AG10803 (cell line): Measurements from ENCODE around the gene ZNF777.

Experiments used
- DNase-seq: peaks from one replicate; pipeline ENCODE4 v3.0.0; 2010; ENCODE audit warnings: low read depth
- H3K4me3 ChIP-seq: 2 replicates; pipeline ENCODE4 v1.5.1; 2011; ENCODE audit warnings: mild to moderate bottlenecking, low read length, control low read depth
- CTCF ChIP-seq: conservative IDR thresholded peaks from 2 replicates; pipeline ENCODE4 v1.5.1; 2011; ENCODE audit warnings: mild to moderate bottlenecking, low read length, control low read depth, inconsistent platforms

Gene ZNF777

GRCh38 chr7:149458235-149458634 is 2.6 kb downstream of the ZNF777 start:
- no peak for DNase-seq
- H3K4me3 ChIP-seq: peak overlapping the region; percentile 26
- no peak for TF ChIP-seq CTCF

DNA sequence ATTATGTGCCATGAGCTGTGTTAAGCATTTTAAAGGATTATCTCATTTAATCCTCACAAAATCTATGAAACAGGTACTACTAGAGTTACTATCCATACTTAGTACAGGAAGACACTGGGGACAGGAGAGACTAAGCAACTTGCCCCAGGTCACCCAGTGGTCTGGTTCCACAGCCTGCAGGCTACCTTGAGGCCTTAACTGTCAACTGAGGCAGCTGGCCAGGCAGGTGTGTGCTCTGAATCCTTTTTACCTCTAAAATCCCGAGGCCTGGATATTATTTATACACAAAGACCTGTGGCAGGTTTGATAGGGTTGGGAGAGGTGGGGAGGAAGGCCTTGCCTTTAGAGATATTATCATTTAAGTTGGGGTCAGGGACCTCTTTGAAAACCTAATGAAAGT is 3.1 kb downstream of the ZNF777 start:
- no peak for DNase-seq
- no peak for TF ChIP-seq CTCF
- no peak overlapping the region for H3K4me3 ChIP-seq

DNA sequence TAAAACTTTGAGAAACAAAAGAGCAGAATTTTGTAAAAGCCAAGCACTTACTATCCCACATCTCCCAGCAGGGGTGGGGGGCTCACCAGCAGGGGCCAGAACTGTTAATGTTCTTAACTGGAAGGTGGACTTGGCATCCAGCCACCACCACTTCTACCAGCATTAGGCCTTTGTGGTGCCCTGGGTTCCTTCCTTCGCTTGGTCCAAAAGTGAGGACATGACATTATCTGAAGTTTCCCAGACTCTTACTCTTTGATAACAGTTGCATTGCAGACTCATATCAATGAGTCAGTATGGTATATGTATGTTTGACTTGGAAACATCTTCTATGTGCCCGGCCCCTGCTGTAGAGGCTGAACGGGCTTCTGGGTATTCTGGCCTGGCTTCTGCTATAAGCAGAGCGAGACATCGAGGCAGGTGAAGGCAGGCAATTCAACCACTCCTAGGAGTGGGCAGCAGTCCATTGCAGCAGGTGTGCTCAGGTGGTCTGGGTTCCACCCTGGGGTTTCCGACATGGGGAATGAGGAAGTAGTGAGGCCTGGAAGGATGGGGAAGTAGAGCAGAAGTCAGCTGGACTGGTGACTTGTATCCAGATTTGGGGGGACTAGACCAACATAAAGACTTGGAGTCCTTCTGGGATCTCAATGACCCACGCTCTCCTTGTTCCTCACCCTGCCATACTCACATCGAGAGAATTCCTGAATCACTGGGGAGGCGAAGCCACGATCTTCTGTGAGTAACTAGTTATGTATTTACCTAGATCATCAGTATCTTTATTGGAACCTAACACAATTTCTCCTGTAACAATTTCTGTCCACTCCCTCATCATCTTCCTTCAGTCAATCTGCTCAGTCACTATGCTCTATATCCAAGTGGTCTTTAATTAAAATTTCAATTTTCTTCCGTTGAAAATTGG is 4.1 kb downstream of the ZNF777 start:
- DNase-seq: no peak
- no peak overlapping the region for H3K4me3 ChIP-seq
- no peak for TF ChIP-seq CTCF

DNA sequence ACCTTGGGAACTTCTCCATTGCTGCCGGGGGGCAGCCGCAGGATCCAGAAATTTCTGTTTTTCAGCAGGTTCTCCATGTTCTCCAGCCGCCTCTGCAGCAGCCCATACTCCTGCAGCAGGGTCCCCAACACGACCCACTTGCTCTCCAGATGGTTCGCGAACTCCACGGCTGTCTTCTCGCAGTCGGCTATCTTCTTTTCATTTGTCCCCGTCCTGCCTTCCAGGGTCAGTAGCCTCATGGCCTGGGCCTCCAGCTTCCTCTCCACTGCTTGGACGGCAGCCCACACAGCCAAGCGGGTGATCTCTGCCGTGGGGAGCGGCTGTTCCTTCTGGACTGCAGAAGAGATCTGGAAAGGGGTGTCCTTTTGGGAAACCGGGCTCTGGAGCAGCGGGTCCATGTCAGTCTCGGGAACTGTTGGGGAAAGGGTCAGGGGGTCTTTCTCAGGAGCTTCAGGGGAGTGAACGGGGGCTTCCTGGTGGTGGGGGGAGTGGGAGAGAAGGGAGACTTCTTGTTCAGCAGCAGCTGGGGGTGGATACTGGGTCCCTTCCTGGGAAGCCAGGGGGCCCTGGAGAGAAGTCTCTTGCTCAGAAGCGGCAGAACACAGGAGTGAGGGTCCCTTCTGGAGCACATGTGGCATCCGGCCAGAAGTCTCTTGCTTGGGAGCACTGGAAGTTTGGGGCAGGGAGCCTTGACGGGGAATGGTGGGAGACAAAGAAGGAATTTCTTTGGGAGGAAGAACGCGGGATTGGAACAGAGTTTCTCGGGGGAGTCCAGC is 5.5 kb downstream of the ZNF777 start:
- TF ChIP-seq CTCF: no peak
- no peak overlapping the region for H3K4me3 ChIP-seq
- DNase-seq: no peak

DNA sequence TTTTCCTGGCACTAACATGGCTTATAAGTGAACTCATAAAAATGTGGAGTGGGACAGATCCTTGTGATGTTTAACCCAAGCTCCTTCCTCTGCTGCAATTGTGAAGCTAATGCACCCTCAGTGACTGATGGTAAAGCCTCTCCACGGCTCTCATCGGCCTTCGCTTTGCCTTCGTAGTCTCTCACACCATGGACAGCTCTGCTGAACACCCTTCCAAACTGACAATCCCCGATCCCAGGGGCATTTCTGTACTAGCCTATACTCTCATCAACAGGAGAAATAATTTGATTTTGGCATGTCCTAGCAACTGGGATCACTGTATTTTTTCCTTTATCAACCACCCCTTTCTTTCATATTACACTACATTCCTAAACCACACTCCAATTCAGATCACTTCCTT is 6.1 kb downstream of the ZNF777 start:
- no peak overlapping the region for H3K4me3 ChIP-seq

GRCh38 chr7:149454006-149454405 is 6.9 kb downstream of the ZNF777 start:
- TF ChIP-seq CTCF: no peak
- H3K4me3 ChIP-seq: no peak overlapping the region
- no peak for DNase-seq

More for the DNA sequence above, 6.1 kb downstream of the ZNF777 start:
- TF ChIP-seq CTCF: no peak
- no peak for DNase-seq
